Endodermal cell (in vitro differentiated cells): ENCODE results near the gene NEU3. TPM values are rescaled to one million over a fixed set of nuclear protein-coding genes. Genes with fewer than 3 reads are reported as not detected.
A peak's percentile ranks its signal among the peaks of the same experiment; 100 is the strongest.

Experiments
- DNase-seq: peaks from one replicate; pipeline ENCODE4 v3.0.0-alpha.2; 2017
- H3K27ac ChIP-seq: 2 replicates; pipeline ENCODE4 v1.5.1; 2013; ENCODE audit warnings: mild to moderate bottlenecking, low read depth, low read length, moderate library complexity
- H3K27me3 ChIP-seq: 2 replicates; pipeline ENCODE4 v1.6.1; 2013; ENCODE audit warnings: mild to moderate bottlenecking, low read length, moderate library complexity; ENCODE audit not compliant: insufficient read depth, control insufficient read depth, poor library complexity, severe bottlenecking
- H3K36me3 ChIP-seq: 2 replicates; pipeline ENCODE4 v1.7.0; 2013; ENCODE audit warnings: mild to moderate bottlenecking, low read length, moderate library complexity; ENCODE audit not compliant: control insufficient read depth, insufficient read depth
- H3K4me1 ChIP-seq: one replicate; pipeline ENCODE4 v1.7.0; 2013; ENCODE audit warnings: low read length; ENCODE audit not compliant: control insufficient read depth, insufficient read depth
- H3K4me3 ChIP-seq: 2 replicates; pipeline ENCODE4 v1.5.1; 2013; ENCODE audit warnings: mild to moderate bottlenecking, low read length, moderate library complexity
- H3K9ac ChIP-seq: 2 replicates; pipeline ENCODE4 v1.6.1; 2013; ENCODE audit warnings: mild to moderate bottlenecking, low read length, moderate library complexity; ENCODE audit not compliant: poor library complexity, severe bottlenecking; ENCODE audit errors: extremely low read depth
- H3K9me3 ChIP-seq: 2 replicates; pipeline ENCODE4 v1.6.1; 2013; ENCODE audit warnings: mild to moderate bottlenecking, low read length, moderate library complexity; ENCODE audit not compliant: control insufficient read depth
- H3K27ac Mint-ChIP-seq: 2 replicates; pipeline ENCODE4 v1.8.0; 2020; ENCODE audit warnings: mixed read lengths
- H3K27me3 Mint-ChIP-seq: 2 replicates; pipeline ENCODE4 v1.8.0; 2021; ENCODE audit warnings: mild to moderate bottlenecking, mixed read lengths; ENCODE audit not compliant: insufficient read depth
- H3K36me3 Mint-ChIP-seq: 2 replicates; pipeline ENCODE4 v1.8.0; 2020; ENCODE audit warnings: low read depth, mixed read lengths
- H3K4me1 Mint-ChIP-seq: 2 replicates; pipeline ENCODE4 v1.8.0; 2020; ENCODE audit warnings: mixed read lengths
- H3K4me3 Mint-ChIP-seq: 2 replicates; pipeline ENCODE4 v1.8.0; 2020; ENCODE audit warnings: mild to moderate bottlenecking, moderate library complexity, mixed read lengths
- H3K9me3 Mint-ChIP-seq: 2 replicates; pipeline ENCODE4 v1.8.0; 2020; ENCODE audit warnings: mild to moderate bottlenecking, mixed read lengths
- CTCF ChIP-seq: fragments of 200-600 bp; sonication (generic); conservative IDR thresholded peaks from 2 replicates; pipeline ENCODE4 v1.5.0; 2021; ENCODE audit warnings: antibody characterized with exemption, mild to moderate bottlenecking
- WGBS, 2 experiments: methylation state at CpG; one replicate each; pipeline versions ENCODE4 v1.1.5 to v1.1.7; 2013; ENCODE audit warnings: missing lambda C conversion rate in 2 of 2, mixed read lengths in 1 of 2; ENCODE audit not compliant: insufficient coverage in 1 of 2, insufficient read length in 1 of 2; 5-methylcytosine and 5-hydroxymethylcytosine counted together
- long read RNA-seq, 4 experiments: library from polyadenylated mRNA in 2 of 4; library from RNA in 1 of 4; library from capped mRNA in 1 of 4; stranded (forward) in 3 of 4; unstranded in 1 of 4; transcript quantifications; one replicate each; pipeline ENCODE4 v2.0.0, GENCODE V29; 2020 to 2021; ENCODE audit warnings: inconsistent platforms in 1 of 4
- polyA plus RNA-seq, 2 experiments: library from polyadenylated mRNA; stranded (reverse); fragments of 50-300 nt; gene quantifications; one replicate each; pipeline ENCODE4 v1.2.3, GENCODE V29; 2013
- total RNA-seq, 2 donors: library from RNA; stranded (reverse); fragmentation: NEBNext Ultra II Directional in 1 of 2; extraction: Animal tissue kit (Norgen Biotek cat#: 25700) in 1 of 2; gene quantifications; 2 replicates in 1 of 2; 3 replicates in 1 of 2; pipeline ENCODE4 v1.2.1, GENCODE V29; 2021

The NEU3 gene
- 10 to 100 TPM in 1 of 2 donors, 1 to 10 TPM in 1; 9.1 to 10.8 TPM for total RNA-seq
- polyA plus RNA-seq (2013, experiment 1 of 2) = 7.7 TPM
- 7.0 TPM for polyA plus RNA-seq (2013, experiment 2 of 2)
- long read RNA-seq, experiment 1, partial matches to known transcripts = 0 of 3 reads
- long read RNA-seq, experiment 1, other reads (novel, unspliced or antisense) = 3 of 3 reads
- long read RNA-seq, experiment 2, full-length matches to known transcripts = 3 of 6 reads
- long read RNA-seq, experiment 2, partial matches to known transcripts = 1 of 6 reads
- long read RNA-seq, experiment 2, other reads (novel, unspliced or antisense) = 2 of 6 reads
- long read RNA-seq, experiment 3, full-length matches to known transcripts = 4 of 8 reads
- long read RNA-seq, experiment 3, partial matches to known transcripts = 0 of 8 reads
- long read RNA-seq, experiment 3, other reads (novel, unspliced or antisense) = 4 of 8 reads
- long read RNA-seq, experiment 4, partial matches to known transcripts = 0 of 1 reads
- long read RNA-seq, experiment 4, other reads (novel, unspliced or antisense) = 1 of 1 reads

GRCh38 chr11:74988541-74989259 lies at the start of gene NEU3:
Gene NEU3 (plus strand): TSS chr11:74988933. CDS start chr11:74989061, 128 bp downstream.
- H3K4me1 ChIP-seq = peaks cover 10% of the 10 kb centered on the region
- H3K4me3 ChIP-seq = peak within 1 kb of the TSS; percentile 86
- Mint-ChIP-seq H3K27me3 (peaks cover 31% of the 10 kb centered on the region), H3K36me3 (no peaks in the 10 kb centered on the region), H3K27ac (peak within 1 kb of the TSS; percentile 90), H3K4me1 (peaks cover 18% of the 10 kb centered on the region), H3K9me3 (no peaks in the 10 kb centered on the region), H3K4me3 (peak within 1 kb of the TSS; percentile 85)
- peaks cover 41% of the 10 kb centered on the region for H3K27me3 ChIP-seq
- H3K9ac ChIP-seq = peak within 1 kb of the TSS; percentile 55
- WGBS, 2 experiments = 1 to 3% methylated on average over 21 to 46 of the region's 46 CpGs
- no peak within 1 kb of the TSS for H3K27ac ChIP-seq
- no peaks in the 10 kb centered on the region for H3K9me3 ChIP-seq
- no peaks in the 10 kb centered on the region for H3K36me3 ChIP-seq
- no peak for TF ChIP-seq CTCF
- peak; percentile 94 for DNase-seq

- no peaks in the 10 kb centered on the region for H3K9me3 Mint-ChIP-seq
- H3K4me1 Mint-ChIP-seq = no peaks in the 10 kb centered on the region
These were observed 47.2 kb upstream of the NEU3 start for GRCh38 chr11:74941492-74941891.

More at GRCh38 chr11:74941492-74941891, 47.2 kb upstream of the NEU3 start:
- H3K4me3 Mint-ChIP-seq = no peak overlapping the region
- Histone ChIP-seq H3K36me3 (peaks cover 18% of the 10 kb centered on the region), H3K9me3 (no peaks in the 10 kb centered on the region), H3K4me1 (no peaks in the 10 kb centered on the region), H3K4me3 (no peak overlapping the region), H3K27me3 (no peaks in the 10 kb centered on the region), H3K27ac (no peak overlapping the region), H3K9ac (no peak overlapping the region)
- no peak for DNase-seq
- H3K36me3 Mint-ChIP-seq = peaks cover 8% of the 10 kb centered on the region
- TF ChIP-seq CTCF = no peak
- no peak overlapping the region for H3K27ac Mint-ChIP-seq
- no peaks in the 10 kb centered on the region for H3K27me3 Mint-ChIP-seq
